GM19397 (cell line): ENCODE results near the gene CXCL10.
"Not testable (repeated sequence)": the region's sequence is repeated elsewhere in the genome, so short reads cannot be mapped to it uniquely, and the experiment has no call there.

Source experiments
- ATAC-seq: cut with Tn5 transposase; IDR thresholded peaks from one replicate; pipeline ENCODE4 v1.9.1; 2021; ENCODE audit warnings: mild to moderate bottlenecking, moderate library complexity; ENCODE audit not compliant: unreplicated experiment

Gene CXCL10

DNA sequence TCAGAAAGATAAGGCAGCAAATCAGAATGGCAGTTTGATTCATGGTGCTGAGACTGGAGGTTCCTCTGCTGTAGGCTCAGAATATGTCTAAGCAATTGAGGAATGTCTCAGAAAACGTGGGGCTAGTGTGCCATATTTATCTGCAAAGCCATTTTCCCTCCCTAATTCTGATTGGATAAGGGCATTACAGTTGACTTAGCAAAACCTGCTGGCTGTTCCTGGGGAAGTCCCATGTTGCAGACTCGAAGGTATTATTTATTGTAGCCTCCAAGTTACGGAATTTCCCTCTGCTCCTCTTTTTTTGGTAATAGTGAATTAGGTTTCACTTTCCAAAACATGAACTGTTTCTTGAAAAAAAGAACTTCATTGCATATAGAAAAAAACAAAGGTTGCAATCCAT lies at the start of gene CXCL10:
TSS of gene CXCL10 (minus strand) at position 109 of the 400 bp plus-strand sequence. CDS start at position 43, 66 bp downstream.
- no peak for ATAC-seq

DNA sequence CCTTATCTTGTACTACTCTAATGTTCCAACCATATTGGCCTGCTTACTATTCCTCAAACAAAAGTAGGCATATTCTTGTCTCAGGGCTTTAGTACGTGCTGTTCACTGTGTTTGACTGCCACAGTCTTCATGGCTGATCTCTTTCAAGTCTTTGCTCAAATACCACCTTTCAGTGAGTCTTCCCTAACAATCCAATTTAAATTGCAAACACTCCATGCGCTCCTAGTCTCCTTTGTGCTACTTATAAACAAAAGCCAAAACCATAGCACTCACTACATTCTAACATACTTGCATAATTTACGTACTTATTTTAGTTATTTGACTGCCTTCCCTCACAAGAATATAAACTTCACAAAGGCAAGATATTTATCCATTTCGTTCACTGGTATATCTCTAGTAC lies 49.5 kb upstream of the CXCL10 start:
- ATAC-seq = no peak

DNA sequence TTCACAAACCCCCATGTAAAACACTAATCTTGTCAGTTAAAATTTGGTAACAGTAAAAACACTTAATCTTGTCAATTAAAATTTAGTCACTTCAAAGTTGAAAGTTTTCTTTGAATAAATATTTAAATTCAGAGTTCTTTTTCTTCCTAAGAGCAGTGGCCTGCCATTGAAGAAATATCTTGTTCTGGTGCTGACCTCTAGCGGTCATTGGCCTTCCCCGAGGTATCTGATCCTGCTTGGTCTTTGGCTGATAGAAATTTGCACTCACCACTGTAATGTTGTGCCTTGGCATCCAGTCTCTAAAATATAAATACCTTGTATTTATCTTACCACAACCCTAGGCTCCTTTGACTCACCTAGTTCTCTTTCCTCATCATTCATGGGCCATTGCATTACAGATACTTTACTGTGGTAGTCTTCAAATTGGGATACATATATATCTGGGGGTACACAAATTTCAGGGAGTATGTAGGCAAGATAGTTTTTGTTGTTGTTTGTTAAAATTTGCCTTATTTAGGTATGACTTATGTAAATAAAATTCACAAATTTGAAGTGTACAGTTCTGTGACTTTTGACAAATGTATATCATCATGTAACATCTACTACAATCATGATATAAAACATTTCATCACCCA lies 44.5 kb upstream of the CXCL10 start:
- no peak for ATAC-seq

DNA sequence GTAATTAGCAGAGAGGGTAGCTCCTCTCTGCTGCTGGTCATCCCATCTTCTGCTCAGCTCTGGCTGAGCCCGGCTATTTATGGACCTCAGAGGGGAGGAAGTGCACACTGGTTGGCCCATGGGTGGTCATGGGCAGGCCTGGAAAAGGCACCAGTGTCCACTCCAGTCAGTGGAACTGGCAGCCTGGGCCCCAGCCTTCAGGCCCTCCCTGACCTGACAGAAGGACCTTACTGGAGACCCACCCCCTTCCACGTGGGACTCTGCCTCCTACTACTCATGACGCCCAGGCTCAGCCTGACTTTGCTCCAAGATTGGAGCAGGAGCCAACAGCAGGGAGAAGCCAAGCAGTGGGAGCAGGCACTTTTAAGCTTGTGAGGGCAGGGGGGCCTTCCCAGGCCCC lies 43.2 kb upstream of the CXCL10 start:
- ATAC-seq = no peak

DNA sequence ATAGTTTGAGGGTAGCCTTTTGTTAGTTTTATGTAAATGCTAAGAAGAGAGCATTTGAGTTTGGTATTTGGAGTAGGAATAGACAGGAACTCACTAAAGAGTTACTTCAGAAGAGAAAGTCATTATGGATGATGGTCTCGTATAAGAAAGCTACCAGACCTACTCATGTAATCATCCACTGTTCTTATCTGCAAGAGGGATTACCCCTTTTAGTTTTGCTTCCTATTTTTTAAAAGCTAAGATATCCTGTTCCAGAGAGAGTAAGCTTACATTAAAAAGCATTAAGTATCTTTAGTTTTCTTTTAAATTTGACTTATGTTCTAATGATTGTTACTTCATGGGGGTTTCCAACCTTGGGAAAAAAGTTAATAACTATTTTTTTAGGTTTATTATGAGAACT lies 38.7 kb upstream of the CXCL10 start:
- ATAC-seq = no peak

DNA sequence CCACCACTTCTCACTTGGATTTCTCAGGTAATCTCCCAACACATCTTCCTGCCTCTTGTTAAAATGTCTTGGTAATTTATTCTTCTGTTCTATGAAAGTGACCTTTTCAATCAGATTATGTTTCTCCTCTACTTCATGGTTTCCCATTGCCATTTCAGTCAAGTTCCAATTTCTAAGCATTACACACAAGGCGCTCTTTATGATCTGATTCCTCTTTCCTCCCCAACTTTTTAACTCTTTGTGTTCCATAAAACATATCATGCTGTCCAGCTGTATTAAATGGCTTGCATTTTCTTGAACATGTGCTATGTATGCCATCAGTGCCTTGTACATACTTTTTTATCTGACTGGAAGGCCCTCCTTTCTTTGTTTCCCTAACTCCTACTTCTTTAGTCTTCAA lies 38.1 kb upstream of the CXCL10 start:
- no peak for ATAC-seq

DNA sequence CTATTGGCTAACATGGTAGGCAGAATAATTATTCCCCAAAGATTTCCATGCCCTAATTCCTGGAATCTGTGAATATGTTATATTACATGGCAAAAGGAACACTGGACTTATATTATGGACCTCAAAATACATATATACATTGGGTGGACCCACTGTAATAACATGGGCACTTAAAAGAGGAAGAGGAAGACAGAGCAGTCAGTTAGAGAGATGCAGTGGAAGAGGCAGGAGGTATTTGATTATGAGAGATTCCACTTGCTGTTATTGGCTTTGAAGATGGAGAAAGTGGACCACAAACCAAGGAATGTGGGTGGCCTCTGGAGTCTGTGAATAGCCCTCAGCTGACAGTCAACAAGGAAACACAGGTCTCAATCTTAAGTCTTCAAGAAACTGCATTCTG lies 37.2 kb upstream of the CXCL10 start:
- no peak for ATAC-seq

DNA sequence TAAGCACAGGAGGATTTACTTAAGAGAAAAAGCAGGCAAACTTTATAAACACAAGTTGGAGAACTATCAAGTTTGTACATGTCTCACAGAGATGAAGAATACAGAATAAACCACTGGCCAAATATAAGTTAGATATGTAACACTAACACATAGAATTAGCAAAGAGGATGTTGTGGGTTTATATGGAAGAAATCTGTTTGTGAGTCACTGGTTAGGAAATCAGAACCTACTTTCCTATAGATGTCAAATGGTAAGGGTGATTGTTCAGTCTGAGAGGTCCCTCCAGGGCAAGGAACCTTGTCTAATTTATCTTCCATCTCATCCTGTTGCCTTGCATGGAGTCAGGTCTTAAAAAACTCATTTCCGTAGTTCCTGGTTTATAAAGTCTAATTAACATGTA lies 36.5 kb upstream of the CXCL10 start:
- ATAC-seq = no peak

DNA sequence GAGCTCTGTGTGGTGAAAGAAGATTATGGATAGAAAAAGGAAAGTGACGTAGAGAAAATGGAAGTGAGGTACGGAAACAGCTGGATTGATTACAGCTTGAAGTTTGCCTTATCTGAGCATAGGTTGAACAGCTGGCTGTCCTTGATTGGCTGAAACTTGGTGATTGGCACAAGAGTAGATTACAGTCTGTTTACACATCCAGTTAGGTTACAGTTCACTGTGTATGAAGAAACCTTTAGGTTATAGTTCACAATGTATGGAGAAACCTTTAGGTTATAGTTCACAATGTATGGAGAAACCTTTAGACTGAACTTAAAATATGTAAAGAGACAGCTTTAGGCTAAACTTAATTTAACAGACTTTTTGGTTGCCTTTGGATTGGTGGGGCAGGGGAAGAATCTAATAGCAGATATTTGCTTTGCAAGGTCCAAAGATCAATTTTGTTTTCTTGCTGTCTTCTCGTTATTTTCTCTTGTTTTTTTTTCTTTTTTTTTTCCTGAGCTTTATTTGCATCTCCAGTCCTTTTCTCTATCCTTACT lies 35.7 kb upstream of the CXCL10 start:
- no peak for ATAC-seq

DNA sequence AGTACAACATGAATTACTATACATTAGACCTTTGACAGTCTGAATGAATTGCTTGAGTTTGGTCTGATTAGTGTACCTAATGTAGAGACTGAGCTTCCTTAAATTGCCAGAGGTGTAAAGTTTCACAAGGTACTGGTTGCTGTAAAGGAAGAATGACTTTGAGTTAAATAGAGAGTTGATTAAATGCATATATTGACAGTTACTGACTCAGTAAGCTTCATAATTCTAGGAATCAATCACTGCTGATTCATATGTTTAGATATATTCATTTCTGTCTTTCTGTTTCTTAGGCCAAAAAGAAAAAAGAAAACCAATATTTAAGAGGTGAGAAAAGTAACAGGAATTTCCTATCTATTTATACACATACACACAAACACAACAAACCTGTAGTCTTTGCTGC lies 35.0 kb upstream of the CXCL10 start:
- no peak for ATAC-seq

DNA sequence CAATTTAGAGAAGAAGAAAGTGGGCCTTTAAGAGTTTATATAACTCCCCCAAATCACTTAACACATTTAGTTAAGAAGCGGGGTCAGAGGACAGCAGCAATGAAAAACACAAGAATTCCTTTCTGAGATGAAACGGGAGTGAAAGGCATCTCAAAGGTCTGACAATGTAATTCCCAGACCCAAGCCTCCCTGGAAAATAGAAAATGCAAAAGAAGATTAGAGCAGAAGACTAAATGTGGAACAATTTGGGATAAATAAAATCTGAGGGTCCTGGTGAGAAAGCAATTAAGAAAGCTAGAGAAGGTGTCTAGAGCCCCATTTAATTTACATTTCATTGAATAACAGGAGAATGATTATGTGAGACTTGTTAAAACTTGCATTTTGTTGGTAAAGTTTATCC lies 32.1 kb upstream of the CXCL10 start:
- ATAC-seq = no peak

DNA sequence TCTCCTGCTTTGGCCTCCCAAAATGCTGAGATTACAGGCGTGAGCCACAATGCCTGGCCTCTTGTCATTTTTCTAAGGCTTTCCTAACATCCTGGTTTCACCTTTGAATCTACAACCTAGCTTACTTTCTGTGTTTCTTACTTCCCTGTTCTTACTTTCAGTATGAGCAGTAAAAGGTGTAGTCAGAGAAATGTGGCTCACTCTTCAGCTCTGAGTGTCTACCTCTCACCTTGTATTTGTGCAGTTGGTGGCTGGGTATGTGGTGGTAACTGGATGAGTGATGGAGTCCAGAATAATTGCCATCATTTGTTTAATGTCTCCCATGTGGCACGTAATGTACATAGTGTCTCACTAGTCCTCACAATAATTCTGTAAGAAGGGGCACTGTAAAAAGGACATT lies 31.7 kb upstream of the CXCL10 start:
- ATAC-seq = peak; percentile 92

DNA sequence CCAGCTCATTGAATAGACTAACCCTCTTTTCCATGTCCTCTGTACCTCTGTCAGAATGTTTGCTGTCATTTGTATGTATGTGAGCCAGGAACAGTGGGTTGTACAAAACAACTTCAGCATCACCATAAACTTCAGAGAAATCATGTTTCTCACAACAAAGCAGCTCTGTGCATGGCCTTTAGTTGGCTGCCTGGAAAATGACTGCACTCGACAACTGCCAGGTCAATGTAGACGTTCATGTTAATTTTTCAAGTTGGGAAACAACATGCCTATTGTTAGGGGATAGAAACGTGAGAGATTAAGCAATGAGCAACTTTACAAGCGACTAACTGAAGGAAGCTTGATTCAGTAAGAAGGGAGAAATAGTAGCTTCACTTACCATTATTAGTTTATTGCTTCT lies 30.4 kb upstream of the CXCL10 start:
- ATAC-seq = no peak

DNA sequence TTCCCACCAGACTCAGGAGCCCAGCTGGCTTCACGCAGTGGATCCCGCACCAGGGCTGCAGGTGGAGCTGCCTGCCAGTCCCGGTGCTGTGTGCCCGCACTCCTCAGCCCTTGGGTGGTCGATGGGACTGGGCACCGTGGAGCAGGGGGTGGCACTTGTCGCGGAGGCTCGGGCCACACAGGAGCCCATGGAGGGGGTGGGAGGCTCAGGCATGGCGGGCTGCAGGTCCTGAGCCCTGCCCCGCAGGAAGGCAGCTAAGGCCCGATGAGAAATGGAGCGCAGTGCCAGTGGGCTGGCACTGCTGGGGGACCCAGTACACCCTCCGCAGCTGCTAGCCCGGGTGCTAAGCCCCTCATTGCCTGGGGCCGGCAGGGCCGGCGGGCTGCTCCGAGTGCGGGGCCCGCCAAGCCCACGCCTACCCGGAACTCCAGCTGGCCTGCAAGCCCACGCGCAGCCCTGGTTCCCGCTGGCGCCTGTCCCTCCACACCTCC lies 27.3 kb upstream of the CXCL10 start:
- not testable (repeated sequence) for ATAC-seq

DNA sequence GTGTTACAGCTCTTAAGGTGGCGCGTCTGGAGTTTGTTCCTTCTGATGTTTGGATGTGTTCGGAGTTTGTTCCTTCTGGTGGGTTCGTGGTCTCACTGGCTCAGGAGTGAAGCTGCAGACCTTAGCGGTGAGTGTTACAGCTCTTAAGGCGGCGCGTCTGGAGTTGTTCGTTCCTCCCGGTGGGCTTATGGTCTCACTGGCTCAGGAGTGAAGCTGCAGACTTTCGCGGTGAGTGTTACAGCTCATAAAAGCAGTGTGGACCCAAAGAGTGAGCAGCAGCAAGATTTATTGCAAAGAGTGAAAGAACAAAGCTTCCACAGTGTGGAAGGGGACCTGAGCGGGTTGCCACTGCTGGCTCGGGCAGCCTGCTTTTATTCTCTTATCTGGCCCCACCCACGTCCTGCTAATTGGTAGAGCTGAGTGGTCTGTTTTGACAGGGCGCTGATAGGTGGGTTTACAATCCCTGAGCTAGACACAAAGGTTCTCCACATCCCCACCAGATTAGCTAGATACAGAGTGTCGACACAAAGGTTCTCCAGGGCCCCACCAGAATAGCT lies 26.6 kb upstream of the CXCL10 start:
- ATAC-seq = not testable (repeated sequence)

DNA sequence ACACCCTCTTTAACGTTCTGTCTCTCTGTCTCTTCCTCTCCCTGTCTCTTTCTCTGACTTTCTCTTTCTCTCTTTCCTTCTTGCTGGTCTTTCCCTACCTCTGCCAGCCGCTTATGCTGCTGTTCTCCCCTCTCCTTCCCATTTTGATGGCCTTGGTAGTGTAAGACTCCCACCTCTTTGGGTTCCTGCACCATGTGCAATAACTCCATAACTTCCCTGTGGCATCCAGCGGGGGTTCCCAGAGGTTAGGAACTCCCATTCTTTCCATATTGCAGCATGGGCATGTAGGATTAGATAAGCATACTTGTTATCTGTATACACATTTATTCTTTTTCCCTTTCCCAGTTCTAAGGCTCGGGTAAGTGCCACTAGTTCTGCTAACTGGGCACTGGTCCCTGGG lies 21.4 kb upstream of the CXCL10 start:
- ATAC-seq = not testable (repeated sequence)

DNA sequence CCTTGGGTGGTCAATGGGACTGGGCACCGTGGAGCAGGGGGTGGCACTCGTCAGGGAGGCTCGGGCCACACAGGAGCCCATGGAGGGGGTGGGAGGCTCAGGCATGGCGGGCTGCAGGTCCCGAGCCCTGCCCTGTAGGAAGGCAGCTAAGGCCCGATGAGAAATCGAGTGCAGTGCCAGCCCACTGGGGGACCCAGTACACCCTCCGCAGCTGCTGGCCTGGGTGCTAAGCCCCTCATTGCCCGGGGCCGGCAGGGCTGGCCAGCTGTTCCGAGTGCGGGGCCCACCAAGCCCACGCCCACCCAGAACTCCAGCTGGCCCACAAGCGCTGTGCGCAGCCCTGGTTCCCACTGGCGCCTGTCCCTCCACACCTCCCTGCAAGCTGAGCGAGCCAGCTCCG lies 20.0 kb upstream of the CXCL10 start:
- ATAC-seq = not testable (repeated sequence)

DNA sequence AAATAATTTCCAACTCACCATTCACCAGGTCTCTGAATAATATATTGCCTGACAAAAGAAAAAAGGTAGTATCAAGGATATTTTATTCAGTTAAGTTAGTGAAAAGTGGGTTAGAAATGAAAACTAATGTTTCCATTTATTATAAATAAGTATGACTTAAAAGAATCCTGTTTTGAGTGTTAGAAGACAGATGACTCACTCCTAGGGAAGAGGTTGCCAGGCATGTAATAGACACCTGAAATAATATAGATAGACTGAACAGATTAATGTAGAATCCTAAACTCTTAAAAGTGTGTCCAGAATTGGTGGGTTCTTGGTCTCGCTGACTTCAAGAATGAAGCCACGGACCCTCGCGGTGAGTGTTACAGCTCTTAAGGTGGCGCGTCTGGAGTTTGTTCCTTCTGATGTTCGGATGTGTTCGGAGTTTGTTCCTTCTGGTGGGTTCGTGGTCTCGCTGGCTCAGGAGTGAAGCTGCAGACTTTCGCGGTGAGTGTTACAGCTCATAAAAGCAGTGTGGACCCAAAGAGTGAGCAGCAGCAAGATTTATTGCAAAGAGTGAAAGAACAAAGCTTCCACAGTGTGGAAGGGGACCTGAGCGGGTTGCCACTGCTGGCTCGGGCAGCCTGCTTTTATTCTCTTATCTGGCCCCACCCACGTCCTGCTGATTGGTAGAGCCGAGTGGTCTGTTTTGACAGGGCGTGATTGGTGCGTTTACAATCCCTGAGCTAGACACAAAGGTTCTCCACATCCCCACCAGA lies 19.1 kb upstream of the CXCL10 start:
- not testable (repeated sequence) for ATAC-seq

DNA sequence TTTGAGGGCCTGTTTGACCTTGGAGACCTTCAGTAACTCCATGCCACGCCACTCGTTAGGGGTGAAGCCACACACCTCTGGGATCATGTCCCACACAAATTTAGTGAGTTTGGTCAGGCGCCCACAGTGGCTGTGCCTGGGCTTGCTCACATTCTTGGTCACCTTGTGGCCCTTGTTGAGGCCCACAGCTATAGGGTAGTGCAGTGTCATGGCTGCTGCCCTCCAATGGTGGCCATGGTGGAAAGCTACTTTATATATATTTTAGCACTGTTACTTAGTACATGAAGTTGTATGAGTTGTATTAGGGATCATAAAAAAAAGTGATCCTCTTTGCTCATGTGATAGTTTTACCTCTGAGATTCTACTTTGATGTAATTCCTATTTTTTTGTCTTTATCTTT lies 13.6 kb upstream of the CXCL10 start:
- ATAC-seq = no peak

DNA sequence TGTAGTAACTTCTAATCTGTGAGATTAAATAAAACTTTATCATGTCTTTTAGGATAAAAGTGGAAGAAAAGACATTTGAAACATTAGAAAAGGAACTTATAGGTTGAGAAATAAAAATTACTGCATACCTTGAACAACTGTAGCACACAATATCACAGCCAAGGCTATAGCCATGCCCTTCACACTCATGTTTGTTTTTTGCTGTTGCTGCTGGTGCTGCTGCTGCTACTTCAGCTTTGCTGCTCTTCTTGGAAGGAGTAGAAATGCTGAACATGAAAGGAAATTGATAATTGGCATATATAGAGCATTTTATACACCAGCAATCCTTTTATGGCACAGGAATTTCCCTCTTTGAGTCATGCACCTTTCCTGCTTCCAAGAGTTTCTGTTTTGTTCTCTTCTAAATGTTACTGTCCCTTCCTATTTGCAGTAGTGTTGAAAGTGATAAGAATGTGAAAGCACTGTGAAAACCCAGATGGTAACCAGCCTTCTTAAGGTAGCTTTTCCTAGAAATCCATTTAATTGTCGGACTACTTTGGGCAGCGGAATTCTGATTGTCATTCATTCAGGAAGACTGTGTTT lies 12.6 kb upstream of the CXCL10 start, which contains the start of gene CXCL11:
TSS of gene CXCL11 (minus strand) at position 272 of the 582 bp plus-strand sequence. CDS start at position 189, 83 bp downstream.
- no peak for ATAC-seq

DNA sequence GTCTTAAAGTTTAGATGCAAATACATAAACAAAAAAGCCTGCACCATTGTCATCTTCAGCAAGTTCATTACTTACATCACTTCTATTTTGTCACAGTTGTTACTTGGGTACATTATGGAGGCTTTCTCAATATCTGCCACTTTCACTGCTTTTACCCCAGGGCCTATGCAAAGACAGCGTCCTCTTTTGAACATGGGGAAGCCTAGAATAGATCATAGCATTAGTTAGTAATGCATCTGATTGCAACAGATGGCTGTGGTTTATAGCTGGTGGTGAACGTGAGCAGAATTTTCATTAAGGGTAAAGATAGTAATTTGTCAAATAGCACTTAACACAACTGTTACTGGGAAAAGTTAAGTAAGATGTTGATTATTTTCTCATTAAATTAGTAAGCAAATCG lies 11.8 kb upstream of the CXCL10 start:
- no peak for ATAC-seq
